PC-9 (cell line): Measurements from ENCODE around the gene SCAF4. TPM values are rescaled to one million over a fixed set of nuclear protein-coding genes. Genes with fewer than 3 reads are reported as not detected.

ENCODE experiments used
- BruUV-seq: library from RNA; stranded (reverse); fragments of 400-500 nt; replicated peaks from 2 replicates; lab custom pipeline; 2021; lab: Mats Ljungman, UMichigan
- CTCF ChIA-PET: fragments of 300-600 bp; sonication (Branson Sonifier 250); formaldehyde crosslinking; loops from one replicate; lab custom pipeline; 2022; ENCODE audit warnings: antibody characterized with exemption; lab: Charles Lee
- POLR2A ChIA-PET: fragments of 300-600 bp; sonication (Branson Sonifier 250); formaldehyde crosslinking; loops from one replicate; lab custom pipeline; 2022; ENCODE audit warnings: antibody characterized with exemption; ENCODE audit not compliant: unreplicated experiment; lab: Charles Lee
- DNase-seq, 2 experiments: peaks; one replicate each; pipeline versions ENCODE4 v3.0.0 to v3.0.0-alpha.2; 2015 to 2022; ENCODE audit warnings: mixed read lengths in 1 of 2
- H2AFZ ChIP-seq: fragments of 200-600 bp; sonication (generic); 2 replicates; pipeline ENCODE4 v1.8.1; 2017; ENCODE audit warnings: antibody characterized with exemption
- H3F3A ChIP-seq: fragments of 200-600 bp; sonication (generic); 2 replicates; pipeline ENCODE4 v1.8.1; 2017; ENCODE audit warnings: antibody characterized with exemption, mild to moderate bottlenecking, low read depth; ENCODE audit not compliant: insufficient read depth
- H3K27ac ChIP-seq: fragments of 200-600 bp; sonication (generic); 2 replicates; pipeline ENCODE4 v1.6.1; 2016; ENCODE audit warnings: mixed run types
- H3K27me3 ChIP-seq: fragments of 200-600 bp; sonication (generic); 2 replicates; pipeline ENCODE4 v1.6.1; 2016; ENCODE audit warnings: low read depth, mixed run types; ENCODE audit not compliant: insufficient read depth
- H3K36me3 ChIP-seq: fragments of 200-600 bp; sonication (generic); 2 replicates; pipeline ENCODE4 v1.6.1; 2016; ENCODE audit warnings: low read depth, mixed run types
- H3K4me1 ChIP-seq: fragments of 200-600 bp; sonication (generic); replicated peaks from 2 replicates; pipeline ENCODE4 v1.6.1; 2016; ENCODE audit warnings: mixed run types; ENCODE audit not compliant: insufficient read depth
- H3K4me2 ChIP-seq: fragments of 200-600 bp; sonication (generic); 2 replicates; pipeline ENCODE4 v1.6.1; 2017; ENCODE audit warnings: mixed run types
- H3K4me3 ChIP-seq: fragments of 200-600 bp; sonication (generic); 2 replicates; pipeline ENCODE4 v1.6.1; 2016; ENCODE audit warnings: mixed run types
- H3K79me2 ChIP-seq: fragments of 200-600 bp; sonication (generic); 2 replicates; pipeline ENCODE4 v1.6.1; 2017; ENCODE audit warnings: low read depth, mixed run types
- H3K9me2 ChIP-seq: fragments of 200-600 bp; sonication (generic); 2 replicates; pipeline ENCODE4 v1.8.1; 2017; ENCODE audit warnings: mild to moderate bottlenecking; ENCODE audit not compliant: insufficient read depth
- H3K9me3 ChIP-seq: fragments of 200-600 bp; sonication (generic); 2 replicates; pipeline ENCODE4 v1.8.1; 2016; ENCODE audit warnings: low read depth; ENCODE audit not compliant: insufficient read depth
- H4K20me1 ChIP-seq: fragments of 200-600 bp; sonication (generic); 2 replicates; pipeline ENCODE4 v1.8.1; 2017; ENCODE audit not compliant: insufficient read depth
- CTCF ChIP-seq: fragments of 200-600 bp; sonication (generic); conservative IDR thresholded peaks from 2 replicates; pipeline ENCODE4 v1.6.1; 2017; ENCODE audit warnings: mixed run types, antibody characterized with exemption, mild to moderate bottlenecking, moderate library complexity
- EZH2 ChIP-seq: fragments of 200-600 bp; sonication (generic); IDR thresholded peaks from 2 replicates; pipeline ENCODE4 v1.8.0; 2017; ENCODE audit warnings: antibody characterized with exemption, low read depth
- intact Hi-C: fragments of 100-400 bp; cut with micrococcal nuclease; formaldehyde crosslinking; loops from one replicate; pipeline ENCODE4 v1.10.0; 2022; ENCODE audit not compliant: unreplicated experiment
- total RNA-seq: library from RNA; stranded (reverse); gene quantifications from 2 replicates; pipeline ENCODE4 v1.2.3, GENCODE V29; 2021

SCAF4 gene
- total RNA-seq, 1 experiment from 2014 or later: 30.0 TPM

- no peak overlapping the region for H3K4me3 ChIP-seq
- H3K9me3 ChIP-seq: no peaks in the 10 kb centered on the region
- H3K36me3 ChIP-seq: peaks cover 19% of the 10 kb centered on the region
- H4K20me1 ChIP-seq: peaks cover 9% of the 10 kb centered on the region
- ChIA-PET CTCF (interaction anchor here (0.7 kb wide), 1 partner anchor 944 kb away, joined by 5 read pairs; no protein-coding TSS in a partner anchor), POLR2A (no interaction called here)
- H3K79me2 ChIP-seq: peaks cover 44% of the 10 kb centered on the region
- intact Hi-C loops: no loop called here
- no peak overlapping the region for H2AFZ ChIP-seq
- H3K27ac ChIP-seq: no peak overlapping the region
- BruUV-seq: no TSS peak
- TF ChIP-seq EZH2 (no peak), CTCF (no peak)
- H3K4me1 ChIP-seq: 0 out of 2 replicates have a peak, but pooled peaks cover 13% of the 10 kb centered on the region
- H3K27me3 ChIP-seq: no peaks in the 10 kb centered on the region
- no peaks in the 10 kb centered on the region for H3K9me2 ChIP-seq
- peaks cover 24% of the 10 kb centered on the region for H3F3A ChIP-seq
- H3K4me2 ChIP-seq: no peak overlapping the region
- no peak for DNase-seq
Observed at GRCh38 chr21:31663584-31664249, 68.2 kb downstream of the SCAF4 start.

GRCh38 chr21:31660591-31660990 is 71.3 kb downstream of the SCAF4 start:
- TF ChIP-seq CTCF: no peak
- TF ChIP-seq EZH2: no peak
- peaks cover 10% of the 10 kb centered on the region for H3F3A ChIP-seq
- no peaks in the 10 kb centered on the region for H3K9me2 ChIP-seq
- intact Hi-C loops: no loop called here
- no peak for DNase-seq
- POLR2A ChIA-PET: interaction anchor here (0.6 kb wide), 1 partner anchor 1664 kb away, joined by 3 read pairs; no protein-coding TSS in a partner anchor
- peak overlapping the region; percentile 74 for H3K4me2 ChIP-seq
- no peaks in the 10 kb centered on the region for H3K9me3 ChIP-seq
- H3K79me2 ChIP-seq: peaks cover 44% of the 10 kb centered on the region
- no peaks in the 10 kb centered on the region for H3K27me3 ChIP-seq
- peaks cover 30% of the 10 kb centered on the region for H3K4me1 ChIP-seq
- peak overlapping the region; percentile 64; the same call in 1 of the 2 replicates for H2AFZ ChIP-seq
- peak overlapping the region; percentile 14; the same call in 1 of the 2 replicates for H3K27ac ChIP-seq
- peaks cover 9% of the 10 kb centered on the region for H4K20me1 ChIP-seq
- BruUV-seq: TSS peak; percentile 68
- H3K36me3 ChIP-seq: peaks cover 7% of the 10 kb centered on the region; the same call in 1 of the 2 replicates
- H3K4me3 ChIP-seq: peak overlapping the region; percentile 82
- CTCF ChIA-PET: no interaction called here

GRCh38 chr21:31660259-31660565 is 71.7 kb downstream of the SCAF4 start:
- TF ChIP-seq EZH2 (no peak), CTCF (no peak)
- Histone ChIP-seq H4K20me1 (peaks cover 9% of the 10 kb centered on the region), H3K27ac (peak overlapping the region; percentile 14; the same call in 1 of the 2 replicates), H3K9me2 (no peaks in the 10 kb centered on the region), H3K79me2 (peaks cover 44% of the 10 kb centered on the region), H3K4me3 (peak overlapping the region; percentile 82), H3F3A (peaks cover 10% of the 10 kb centered on the region), H3K4me1 (peaks cover 31% of the 10 kb centered on the region), H2AFZ (peak overlapping the region; percentile 64; the same call in 1 of the 2 replicates), H3K27me3 (no peaks in the 10 kb centered on the region), H3K9me3 (no peaks in the 10 kb centered on the region), H3K4me2 (peak overlapping the region; percentile 74), H3K36me3 (peaks cover 7% of the 10 kb centered on the region; the same call in 1 of the 2 replicates)
- intact Hi-C loops: no loop called here
- ChIA-PET CTCF (no interaction called here), POLR2A (interaction anchor here (0.6 kb wide), 1 partner anchor 1664 kb away, joined by 3 read pairs; no protein-coding TSS in a partner anchor)
- DNase-seq: no peak
- no TSS peak for BruUV-seq
